Pancreas (tissue), 10 donors: ENCODE results near the gene KCNA4. TPM values are rescaled to one million over a fixed set of nuclear protein-coding genes. Genes with fewer than 3 reads are reported as not detected.

Source experiments
- ATAC-seq, 4 donors: fragments of 200-7000 bp; cut with Tn5 transposase; one replicate each; pipeline versions ENCODE4 v1.8.0 to v1.9.1; 2020; ENCODE audit warnings: mild to moderate bottlenecking in 4 of 4, moderate library complexity in 4 of 4
- DNase-seq, 6 donors: peaks; one replicate each; pipeline ENCODE4 v3.0.0-alpha.2; 2020
- FAIRE-seq: peaks from 2 replicates; lab custom pipeline; 2012; peaks lifted over from hg19 to GRCh38; lab: Jason Lieb, UNC
- H3K27ac ChIP-seq, 4 donors: fragments of 200-600 bp; sonication (generic); 1 replicate in 3 of 4; 2 replicates in 1 of 4; pipeline versions ENCODE4 v1.5.0 to v1.8.0; 2020
- H3K27me3 ChIP-seq, 4 donors: fragments of 200-600 bp; one replicate each; pipeline ENCODE4 v1.8.0; 2021
- H3K36me3 ChIP-seq, 3 donors: fragments of 200-600 bp; sonication (generic) in 1 of 3; one replicate each; pipeline versions ENCODE4 v1.5.0 to v1.8.0; 2020 to 2021
- H3K4me1 ChIP-seq, 3 donors: fragments of 200-600 bp; one replicate each; pipeline ENCODE4 v1.8.0; 2021
- H3K4me3 ChIP-seq, 4 donors: fragments of 200-600 bp; sonication (generic) in 2 of 4; one replicate each; pipeline versions ENCODE4 v1.5.0 to v1.8.0; 2020 to 2021
- H3K9me3 ChIP-seq, 4 donors: fragments of 200-600 bp; one replicate each; pipeline ENCODE4 v1.8.0; 2021
- CTCF ChIP-seq, 4 donors: fragments of 200-600 bp; sonication (generic) in 3 of 4; IDR thresholded peaks; one replicate each; pipeline versions ENCODE4 v1.5.0 to v1.8.0; 2021; ENCODE audit warnings: antibody characterized with exemption in 4 of 4
- WGBS, 2 donors: extraction: QIAGEN DNeasy Blood & Tissue Kit; methylation state at CpG; one replicate each; pipeline ENCODE4 v1.1.7; 2013; 5-methylcytosine and 5-hydroxymethylcytosine counted together
- intact Hi-C, 3 donors: fragments of 100-400 bp; cut with DNase I; formaldehyde crosslinking; loops; one replicate each; pipeline versions ENCODE4 v1.11.1 to v1.14.2; 2022
- polyA plus RNA-seq, 2 donors: library from polyadenylated mRNA; stranded (reverse); fragments of 200-250 nt; gene quantifications; one replicate each; pipeline ENCODE4 v1.2.3, GENCODE V29; 2013
- total RNA-seq, 6 donors: library from RNA; stranded (reverse); fragmentation: NEBNext Ultra II Directional in 4 of 6; extraction: Animal tissue kit (Norgen Biotek cat#: 25700) in 4 of 6; gene quantifications; one replicate each; pipeline versions ENCODE4 v1.2.1 to v1.2.4, GENCODE V29; 2021 to 2023
- donor health status: healthy with polysubstance abuse.
- donor health status: DM: no; HTN: no; CAD: no; lungs with moderate emphysema.
- donor health status: DM: no; HTN: no; CAD: no.
- donor health status: control.
- donor health status: control.
- donor health status: Bipolar disorder and iron deficiency.
- donor health status: DM: yes; HTN: yes; CAD: no.
- donor health status: DM: no; HTN: no; CAD: no.
- donor health status: DM: no; HTN: no; CAD: no.
- donor health status: DM: yes; HTN: yes; CAD: no.

Gene KCNA4
- total and polyA plus RNA-seq, 8 donors, result 0.15 TPM; not detected in 7

GRCh38 chr11:30025396-30026139 is 8.7 kb upstream of the KCNA4 start:
- DNase-seq (no peak), FAIRE-seq (no peak), ATAC-seq (no peak)
- H3K4me3 ChIP-seq, result no peak overlapping the region
- intact Hi-C loops, result no loop called here
- H3K27me3 ChIP-seq, result no peaks in the 10 kb centered on the region
- no peaks in the 10 kb centered on the region for H3K9me3 ChIP-seq
- no peak overlapping the region for H3K27ac ChIP-seq
- no peak for TF ChIP-seq CTCF (IDR thresholded peaks at IDR 0.05)
- no peaks in the 10 kb centered on the region for H3K36me3 ChIP-seq
- WGBS, 2 donors, result 11 to 12% methylated on average over 6 of the region's 6 CpGs
- no peaks in the 10 kb centered on the region for H3K4me1 ChIP-seq

DNA sequence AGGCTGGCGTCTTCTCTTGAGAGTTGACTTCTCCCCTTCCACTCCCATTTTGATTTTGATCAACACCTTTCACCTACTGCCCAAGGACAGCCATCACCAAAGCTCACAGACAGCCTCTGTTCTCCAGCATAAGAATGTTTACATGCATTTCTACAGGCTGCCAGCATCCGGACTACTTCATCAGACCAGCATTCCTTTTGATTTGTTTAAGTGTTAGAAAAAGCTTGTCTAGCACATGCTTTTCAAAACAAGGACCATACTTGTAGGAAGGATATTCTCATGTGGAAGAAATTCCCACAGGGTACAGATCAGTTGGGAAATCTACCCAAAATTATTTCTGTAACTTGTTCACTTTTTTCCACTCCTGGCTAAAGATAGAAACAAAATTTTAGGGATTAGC is 6.2 kb upstream of the KCNA4 start:
- FAIRE-seq, result no peak

DNA sequence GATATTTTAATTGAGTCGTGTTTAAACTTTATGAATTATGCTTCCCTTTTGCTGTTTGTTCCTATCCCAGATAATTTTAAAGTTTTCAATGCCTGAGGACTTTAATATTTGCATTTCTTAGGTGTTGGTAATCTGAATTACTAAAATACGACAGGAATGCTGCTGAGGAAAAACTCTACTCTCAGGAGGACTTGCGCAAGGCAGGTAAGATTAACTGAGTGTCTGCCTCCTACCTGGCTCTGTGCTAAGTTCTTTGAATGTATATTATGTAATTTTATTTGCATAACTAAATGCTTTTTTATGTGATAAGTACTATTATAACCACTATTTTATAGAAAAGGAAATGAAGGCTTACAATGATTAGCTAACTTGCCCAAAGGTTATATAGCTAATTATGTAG is 2.7 kb upstream of the KCNA4 start:
- peaks cover 0 to 7% (median 3%) of the 10 kb centered on the region in 4 donors for H3K27me3 ChIP-seq
- H3K4me1 ChIP-seq, result peaks cover 0 to 10% (median 0%) of the 10 kb centered on the region in 3 donors
- DNase-seq (no peak), ATAC-seq (no peak), FAIRE-seq (no peak)
- no peak overlapping the region for H3K27ac ChIP-seq
- no peak for TF ChIP-seq CTCF (IDR thresholded peaks at IDR 0.05)
- intact Hi-C loops, result no loop called here
- H3K9me3 ChIP-seq, result no peaks in the 10 kb centered on the region
- H3K4me3 ChIP-seq, result no peak overlapping the region
- H3K36me3 ChIP-seq, result no peaks in the 10 kb centered on the region
- 40 to 46% methylated on average over 3 of the region's 3 CpGs for WGBS, 2 donors

More for the DNA sequence above, 6.2 kb upstream of the KCNA4 start:
- Histone ChIP-seq H3K36me3 (no peaks in the 10 kb centered on the region), H3K4me1 (no peaks in the 10 kb centered on the region), H3K9me3 (no peaks in the 10 kb centered on the region), H3K27me3 (no peaks in the 10 kb centered on the region), H3K27ac (no peak overlapping the region), H3K4me3 (no peak overlapping the region)
- intact Hi-C loops, result no loop called here
- DNase-seq (no peak), ATAC-seq (no peak)
- 10 to 11% methylated on average over 2 of the region's 2 CpGs for WGBS, 2 donors
- TF ChIP-seq CTCF (IDR thresholded peaks at IDR 0.05), result no peak

- Histone ChIP-seq H3K27me3 (peaks cover 0 to 7% (median 3%) of the 10 kb centered on the region in 4 donors), H3K27ac (no peak overlapping the region), H3K9me3 (no peaks in the 10 kb centered on the region), H3K4me1 (peaks cover 0 to 10% (median 0%) of the 10 kb centered on the region in 3 donors), H3K36me3 (no peaks in the 10 kb centered on the region), H3K4me3 (no peak overlapping the region)
- ATAC-seq (no peak), DNase-seq (peak in 1 of 6 donors; percentile 37), FAIRE-seq (no peak)
- intact Hi-C loops, result no loop called here
- WGBS, 2 donors, result 13 to 22% methylated on average over 21 of the region's 21 CpGs
- no peak for TF ChIP-seq CTCF (IDR thresholded peaks at IDR 0.05)
These were observed 1.7 kb upstream of the KCNA4 start for GRCh38 chr11:30018495-30018894.

GRCh38 chr11:30017445-30017895 is 640 bp upstream of the KCNA4 start:
- no peak for FAIRE-seq
- H3K27ac ChIP-seq, result no peak overlapping the region
- intact Hi-C loops, result no loop called here

More at GRCh38 chr11:30017445-30017895, 640 bp upstream of the KCNA4 start:
- Histone ChIP-seq H3K4me3 (peak overlapping the region in 2 of 4 donors; percentile 24 to 39), H3K27me3 (peaks cover 0 to 7% (median 3%) of the 10 kb centered on the region in 4 donors), H3K36me3 (no peaks in the 10 kb centered on the region), H3K9me3 (no peaks in the 10 kb centered on the region), H3K4me1 (peaks cover 0 to 10% (median 0%) of the 10 kb centered on the region in 3 donors)
- WGBS, 2 donors, result 13 to 15% methylated on average over 19 of the region's 19 CpGs
- no peak for TF ChIP-seq CTCF (IDR thresholded peaks at IDR 0.05)
- DNase-seq, result peak in 1 of 6 donors; percentile 40
- peak in 1 of 4 donors; percentile 11 for ATAC-seq
